Ovary (tissue), 3 donors: Measurements from ENCODE around the gene ECHDC3.

ENCODE experiments used
- EP300 ChIP-seq: sonication (generic); formaldehyde crosslinking; IDR thresholded peaks from one replicate; pipeline ENCODE4 v1.6.1; 2017; ENCODE audit warnings: antibody characterized with exemption
- POLR2A ChIP-seq: fragments of 450-650 bp; IDR thresholded peaks from one replicate; pipeline ENCODE4 v1.6.1; 2017; ENCODE audit warnings: antibody characterized with exemption, mild to moderate bottlenecking, moderate library complexity
- TF ChIP-seq, protein P1 (sequence below), 3 donors: fragments of 450-650 bp in 2 of 3; fragments of 200-600 bp in 1 of 3; IDR thresholded peaks; one replicate each; pipeline versions ENCODE4 v1.5.1 to v1.8.0; 2016 to 2022; ENCODE audit warnings: antibody characterized with exemption in 3 of 3, mild to moderate bottlenecking in 1 of 3
- donor health status: DM: no; HTN: no; CAD: no.

- TF ChIP-seq, protein P1, sequence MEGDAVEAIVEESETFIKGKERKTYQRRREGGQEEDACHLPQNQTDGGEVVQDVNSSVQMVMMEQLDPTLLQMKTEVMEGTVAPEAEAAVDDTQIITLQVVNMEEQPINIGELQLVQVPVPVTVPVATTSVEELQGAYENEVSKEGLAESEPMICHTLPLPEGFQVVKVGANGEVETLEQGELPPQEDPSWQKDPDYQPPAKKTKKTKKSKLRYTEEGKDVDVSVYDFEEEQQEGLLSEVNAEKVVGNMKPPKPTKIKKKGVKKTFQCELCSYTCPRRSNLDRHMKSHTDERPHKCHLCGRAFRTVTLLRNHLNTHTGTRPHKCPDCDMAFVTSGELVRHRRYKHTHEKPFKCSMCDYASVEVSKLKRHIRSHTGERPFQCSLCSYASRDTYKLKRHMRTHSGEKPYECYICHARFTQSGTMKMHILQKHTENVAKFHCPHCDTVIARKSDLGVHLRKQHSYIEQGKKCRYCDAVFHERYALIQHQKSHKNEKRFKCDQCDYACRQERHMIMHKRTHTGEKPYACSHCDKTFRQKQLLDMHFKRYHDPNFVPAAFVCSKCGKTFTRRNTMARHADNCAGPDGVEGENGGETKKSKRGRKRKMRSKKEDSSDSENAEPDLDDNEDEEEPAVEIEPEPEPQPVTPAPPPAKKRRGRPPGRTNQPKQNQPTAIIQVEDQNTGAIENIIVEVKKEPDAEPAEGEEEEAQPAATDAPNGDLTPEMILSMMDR (IDR thresholded peaks at IDR 0.05): no peak
- TF ChIP-seq POLR2A: no peak
- TF ChIP-seq EP300: no peak
Observed at GRCh38 chr10:11808808-11809207, 66.6 kb downstream of the ECHDC3 start.
